ENCODE data around the gene TRAM2.

TRAM2 gene

DNA sequence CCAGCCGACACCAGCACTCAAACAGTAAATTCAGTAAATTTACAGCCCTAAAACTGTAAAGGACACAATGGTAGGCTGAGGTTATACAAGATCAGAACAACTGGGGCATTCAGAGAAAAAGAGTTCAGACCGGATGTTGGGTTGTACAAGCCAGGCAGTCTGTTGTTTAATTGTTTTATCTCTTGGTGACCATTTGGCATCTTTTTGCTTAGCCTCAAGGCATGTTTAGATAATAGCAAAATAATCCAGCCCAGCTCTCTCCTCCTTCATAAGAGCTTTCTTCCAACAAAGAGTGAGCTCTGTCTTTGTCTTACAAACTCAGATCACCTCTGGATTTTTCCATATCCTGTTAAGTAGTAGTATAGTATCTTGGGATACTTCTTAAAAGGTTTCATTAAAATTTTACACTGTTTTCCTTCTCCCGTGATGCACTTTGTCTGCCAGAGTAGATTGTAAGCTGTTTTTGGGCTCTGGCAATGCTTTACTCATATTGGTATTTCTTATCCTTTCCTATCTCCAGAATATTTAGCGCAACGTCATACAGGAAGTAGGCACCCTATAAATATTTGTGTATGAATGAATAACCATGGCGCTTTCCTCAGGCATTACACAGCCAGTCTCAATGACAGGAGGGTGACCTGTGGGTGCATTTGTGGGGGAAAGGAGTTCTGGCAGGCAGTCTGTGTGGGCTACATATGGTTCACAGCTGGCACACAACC, 35.6 kb upstream of the TRAM2 start:
- DNase-seq (ENCODE audit: low spot score) = no peak
- TF ChIP-seq, protein P1, sequence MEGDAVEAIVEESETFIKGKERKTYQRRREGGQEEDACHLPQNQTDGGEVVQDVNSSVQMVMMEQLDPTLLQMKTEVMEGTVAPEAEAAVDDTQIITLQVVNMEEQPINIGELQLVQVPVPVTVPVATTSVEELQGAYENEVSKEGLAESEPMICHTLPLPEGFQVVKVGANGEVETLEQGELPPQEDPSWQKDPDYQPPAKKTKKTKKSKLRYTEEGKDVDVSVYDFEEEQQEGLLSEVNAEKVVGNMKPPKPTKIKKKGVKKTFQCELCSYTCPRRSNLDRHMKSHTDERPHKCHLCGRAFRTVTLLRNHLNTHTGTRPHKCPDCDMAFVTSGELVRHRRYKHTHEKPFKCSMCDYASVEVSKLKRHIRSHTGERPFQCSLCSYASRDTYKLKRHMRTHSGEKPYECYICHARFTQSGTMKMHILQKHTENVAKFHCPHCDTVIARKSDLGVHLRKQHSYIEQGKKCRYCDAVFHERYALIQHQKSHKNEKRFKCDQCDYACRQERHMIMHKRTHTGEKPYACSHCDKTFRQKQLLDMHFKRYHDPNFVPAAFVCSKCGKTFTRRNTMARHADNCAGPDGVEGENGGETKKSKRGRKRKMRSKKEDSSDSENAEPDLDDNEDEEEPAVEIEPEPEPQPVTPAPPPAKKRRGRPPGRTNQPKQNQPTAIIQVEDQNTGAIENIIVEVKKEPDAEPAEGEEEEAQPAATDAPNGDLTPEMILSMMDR (IDR thresholded peaks at IDR 0.05; ENCODE audit: extremely low read depth, missing control alignments) = no peak

DNA sequence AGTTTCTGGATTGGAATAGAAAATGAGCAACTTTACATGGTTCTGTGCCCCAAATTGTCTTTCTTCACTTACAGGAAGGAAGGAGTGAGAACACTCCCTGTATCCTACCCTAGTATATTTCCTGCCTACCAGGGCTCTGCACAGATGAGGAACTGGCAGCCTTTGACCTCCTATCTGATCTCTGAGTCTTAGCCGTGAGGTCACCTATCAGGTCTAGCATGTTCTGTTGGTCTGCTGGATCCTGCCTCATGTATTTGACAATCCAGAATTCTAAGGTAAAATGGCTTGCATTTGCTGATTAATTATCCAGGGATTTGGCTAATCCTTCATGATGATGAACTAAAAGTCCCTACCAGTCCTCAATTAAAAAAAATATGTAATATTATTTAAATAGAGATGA, 35.0 kb upstream of the TRAM2 start:
- TF ChIP-seq, protein P1 (IDR thresholded peaks at IDR 0.05; ENCODE audit: extremely low read depth, missing control alignments) = no peak
- no peak for DNase-seq (ENCODE audit: low spot score)

DNA sequence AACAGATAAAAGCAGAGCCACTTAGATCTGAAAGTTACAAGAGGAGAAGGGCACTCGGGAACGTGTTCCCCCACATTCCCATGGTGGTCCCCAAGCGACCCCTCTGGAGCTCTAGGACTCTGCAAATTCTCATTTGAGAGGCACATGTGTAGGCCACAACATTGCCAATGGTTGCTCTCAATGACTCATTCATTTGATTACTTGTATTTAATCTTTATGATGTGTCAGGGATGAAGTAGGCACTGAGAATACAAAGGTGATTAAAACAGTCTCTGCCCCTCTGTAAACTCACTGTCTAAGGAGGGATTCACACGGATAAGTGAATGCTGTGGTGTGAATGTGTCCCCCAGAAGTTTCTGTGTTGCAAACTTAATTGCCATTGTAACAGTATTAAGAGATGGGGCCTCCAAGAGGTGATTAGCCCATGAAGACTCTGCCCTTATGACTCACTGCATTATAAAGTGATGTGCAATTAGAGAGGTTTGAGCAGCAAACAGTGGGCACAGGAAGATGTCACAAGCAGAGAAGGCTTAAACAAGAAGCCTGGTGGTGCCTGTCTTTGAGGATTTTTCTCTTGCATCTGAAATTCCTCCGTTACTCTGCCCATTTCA, 34.0 kb upstream of the TRAM2 start:
- no peak for DNase-seq (ENCODE audit: low spot score)
- TF ChIP-seq, protein P1 (IDR thresholded peaks at IDR 0.05; ENCODE audit: extremely low read depth, missing control alignments) = no peak

DNA sequence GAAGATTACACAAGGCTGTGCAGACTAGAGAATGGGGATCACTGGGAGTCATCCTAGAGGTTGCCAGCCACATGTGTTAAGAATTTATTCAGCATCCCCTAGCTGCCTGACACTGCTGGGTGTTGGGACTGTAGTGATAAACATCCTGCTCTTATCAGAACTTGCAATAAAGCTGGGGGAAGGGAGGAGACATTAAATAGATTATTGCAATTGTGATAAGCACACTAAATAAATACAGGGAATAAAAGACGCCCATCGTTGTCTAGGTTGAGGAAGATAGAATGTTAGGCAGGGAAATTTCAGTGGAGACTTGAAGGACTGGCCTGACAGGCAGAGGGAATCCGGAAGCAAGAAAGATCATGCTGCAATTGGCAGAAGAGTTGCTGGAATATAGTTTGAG, 33.2 kb upstream of the TRAM2 start:
- DNase-seq (ENCODE audit: low spot score) = no peak
- TF ChIP-seq, protein P1 (IDR thresholded peaks at IDR 0.05; ENCODE audit: extremely low read depth, missing control alignments) = no peak

DNA sequence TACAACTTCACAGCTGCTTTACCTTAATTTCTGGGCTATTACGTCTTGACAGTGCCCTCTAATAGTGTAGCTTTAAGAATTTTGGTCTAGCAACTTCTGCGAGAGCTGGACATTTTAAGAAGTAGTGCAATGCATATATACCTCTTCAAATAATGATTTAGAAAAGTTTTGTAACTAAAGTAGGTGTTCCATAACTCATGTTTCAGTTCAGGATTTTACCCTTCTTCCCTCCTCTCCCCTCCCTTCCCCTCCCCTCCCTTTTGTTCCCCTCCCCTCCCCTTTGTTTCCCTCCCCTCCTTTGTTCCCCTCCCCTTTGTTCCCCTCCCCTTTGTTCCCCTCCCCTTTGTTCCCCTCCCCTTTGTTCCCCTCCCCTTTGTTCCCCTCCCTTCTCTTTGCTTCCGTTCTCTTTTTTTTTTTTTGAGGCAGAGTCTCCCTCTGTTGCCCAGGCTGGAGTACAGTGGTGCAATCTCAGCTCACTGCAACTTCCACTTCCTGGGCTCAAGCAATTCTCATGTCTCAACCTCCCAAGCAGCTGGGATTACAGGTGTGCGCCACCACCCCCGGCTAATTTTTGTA, 28.8 kb upstream of the TRAM2 start:
- DNase-seq (ENCODE audit: low spot score) = no peak
- TF ChIP-seq, protein P1 (IDR thresholded peaks at IDR 0.05; ENCODE audit: extremely low read depth, missing control alignments) = no peak

DNA sequence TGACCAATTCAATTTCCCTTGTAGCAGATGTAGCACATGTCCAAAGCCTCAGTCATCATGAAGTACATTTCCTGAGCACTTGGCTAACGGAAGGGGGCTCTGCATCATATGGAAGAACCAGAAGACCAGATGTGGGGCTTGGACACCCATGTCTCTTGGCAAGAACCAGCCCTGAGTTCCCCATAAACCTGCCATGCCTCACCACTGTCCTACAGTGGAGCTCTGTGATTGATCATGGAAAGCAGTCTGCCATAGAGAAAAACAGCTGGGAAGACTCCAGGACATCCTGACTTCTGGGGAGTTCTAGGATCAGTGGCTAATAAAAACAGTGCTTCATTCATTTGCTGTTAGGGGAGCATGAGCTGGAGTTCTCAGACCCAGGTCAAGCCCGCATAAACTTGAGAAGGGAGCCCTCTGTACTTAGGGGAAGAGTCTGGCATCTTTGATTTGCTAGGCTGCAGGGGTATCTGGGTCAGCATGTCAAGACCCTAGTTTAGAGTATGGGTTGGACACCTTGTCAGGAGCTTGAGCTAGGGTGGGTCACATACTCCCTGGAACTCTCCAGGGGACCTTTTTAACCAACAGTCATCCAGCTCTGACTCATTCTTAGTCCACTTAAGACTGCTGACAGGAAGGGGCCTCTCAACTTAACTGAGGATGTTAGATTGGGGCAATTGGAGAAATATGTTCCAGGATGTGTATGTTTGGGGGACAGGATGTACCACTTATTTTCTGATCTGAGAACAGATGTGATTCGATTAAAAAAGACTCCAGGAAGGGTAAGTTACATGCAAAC, 26.3 kb upstream of the TRAM2 start:
- no peak for DNase-seq (ENCODE audit: low spot score)
- TF ChIP-seq, protein P1 (IDR thresholded peaks at IDR 0.05; ENCODE audit: extremely low read depth, missing control alignments) = no peak

DNA sequence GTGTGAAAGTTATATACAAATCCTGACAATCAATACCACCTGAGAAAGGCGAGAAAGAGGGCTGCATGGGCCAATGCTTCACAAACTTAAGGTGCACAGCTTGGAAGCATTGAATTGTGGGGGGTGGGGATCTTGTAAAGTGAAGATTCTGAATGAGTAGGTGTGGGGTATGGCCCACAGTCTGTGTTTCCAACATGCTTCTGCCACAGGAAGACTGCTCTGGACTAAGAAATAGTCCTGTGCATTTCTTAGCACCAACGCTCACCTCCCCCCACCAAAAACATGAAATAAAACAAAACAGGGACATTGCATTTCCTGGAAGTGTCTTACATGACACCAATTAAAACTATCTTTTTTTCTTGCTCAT, 21.9 kb upstream of the TRAM2 start:
- TF ChIP-seq, protein P1 (IDR thresholded peaks at IDR 0.05; ENCODE audit: extremely low read depth, missing control alignments) = no peak
- no peak for DNase-seq (ENCODE audit: low spot score)

Measured in GM20000 (cell line).